Erythroblast (primary cell): ENCODE data around the gene HDAC11.

Experiments
- GATA1 ChIP-seq: IDR thresholded peaks from 2 replicates; pipeline ENCODE4 v1.6.1; 2011; ENCODE audit warnings: low read depth, mild to moderate bottlenecking, control low read depth, low read length, moderate library complexity
- POLR2A ChIP-seq: IDR thresholded peaks from 2 replicates; pipeline ENCODE4 v1.6.1; 2011; ENCODE audit warnings: mild to moderate bottlenecking, low read length

- TF ChIP-seq POLR2A = no peak
- TF ChIP-seq GATA1 = no peak
Measured at GRCh38 chr3:13494463-13495350, 14.6 kb downstream of the HDAC11 start.
